ENCODE results near the gene LNX1. TPM values are rescaled to one million over a fixed set of nuclear protein-coding genes. Genes with fewer than 3 reads are reported as not detected.

LNX1 gene
- total RNA-seq, 2 experiments from 2014 or later, result not detected

GRCh38 chr4:53593765-53594164, 2.5 kb upstream of the LNX1 start:
- BruUV-seq (replicated peaks), result no TSS peak
- Histone ChIP-seq H3K4me2 (ENCODE audit: low read length) (no peak overlapping the region), H2AFZ (ENCODE audit: low read length) (no peak overlapping the region), H3K36me3 (ENCODE audit: insufficient read depth, low read length) (no peaks in the 10 kb centered on the region), H3K4me3 (ENCODE audit: low read depth, low read length, poor library complexity, severe bottlenecking) (no peak overlapping the region), H4K20me1 (ENCODE audit: insufficient read depth, low read length) (no peaks in the 10 kb centered on the region), H3K27ac (ENCODE audit: low read depth, low read length, poor library complexity, severe bottlenecking) (no peak overlapping the region), H3K79me2 (ENCODE audit: insufficient read depth, low read depth, low read length) (no peaks in the 10 kb centered on the region), H3K9me2 (ENCODE audit: insufficient read depth, low read length) (no peaks in the 10 kb centered on the region), H3K9me3 (ENCODE audit: low read length) (no peaks in the 10 kb centered on the region), H3K4me1 (ENCODE audit: insufficient read depth, low read length, poor library complexity, severe bottlenecking) (no peaks in the 10 kb centered on the region)
- no peak for TF ChIP-seq CTCF (conservative IDR thresholded peaks at IDR 0.05; ENCODE audit: low read length)
- TF ChIP-seq EZH2phosphoT487 (IDR thresholded peaks at IDR 0.05; ENCODE audit: borderline replicate concordance, low read depth, low read length), result no peak
- ChIA-PET POLR2A (interaction anchor here (0.6 to 1.3 kb wide), 4 partner anchors 11 to 407 kb away, joined by 3 to 4 read pairs (median 4); no protein-coding TSS in a partner anchor), CTCF (ENCODE audit: unreplicated experiment) (no interaction called here)
- intact Hi-C loops (cut with micrococcal nuclease; ENCODE audit: unreplicated experiment), result no loop called here
- no peak for DNase-seq (ENCODE audit: low spot score)

DNA sequence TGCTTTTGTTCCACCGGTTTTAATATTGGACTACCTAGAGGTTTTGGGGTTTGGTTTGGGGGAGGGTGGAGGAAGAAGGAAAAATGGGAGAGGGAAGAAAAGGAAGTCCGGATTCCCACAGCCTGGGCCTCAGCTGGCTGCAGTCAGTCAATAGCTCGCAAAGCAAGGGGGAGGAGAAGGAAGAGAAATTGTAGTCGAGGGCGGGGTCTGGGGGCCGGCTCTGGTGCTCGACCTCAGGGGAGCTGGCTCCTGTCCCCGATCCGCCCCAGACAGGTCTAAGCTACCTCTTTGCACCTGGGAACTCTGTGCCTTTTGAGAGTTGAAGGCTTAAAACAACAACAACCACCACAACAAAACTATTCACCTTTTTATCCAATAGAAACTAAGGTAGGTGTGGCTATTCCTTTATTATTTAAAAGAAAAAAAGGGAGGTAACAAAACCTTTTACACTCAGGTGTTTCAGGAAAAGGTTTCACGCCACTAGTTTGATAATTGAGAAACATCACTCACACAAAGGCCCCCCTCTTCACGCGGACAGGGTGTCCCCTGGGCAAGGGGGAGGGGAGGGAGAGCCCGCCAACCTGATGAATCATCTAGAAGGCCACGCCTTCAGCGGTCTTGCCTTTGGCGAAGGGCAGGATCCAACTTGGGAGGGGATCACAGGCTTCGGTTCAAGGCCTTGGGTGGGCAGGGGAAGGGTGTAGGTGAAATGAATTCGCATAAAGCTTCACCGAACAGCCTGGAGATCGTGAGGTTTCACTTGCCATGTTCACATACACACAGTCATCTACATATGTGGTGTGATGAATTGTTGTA, 1.6 kb upstream of the LNX1 start:
- Histone ChIP-seq H3K4me3 (ENCODE audit: low read depth, low read length, poor library complexity, severe bottlenecking) (no peak overlapping the region), H3K4me1 (ENCODE audit: insufficient read depth, low read length, poor library complexity, severe bottlenecking) (no peaks in the 10 kb centered on the region), H3K36me3 (ENCODE audit: insufficient read depth, low read length) (no peaks in the 10 kb centered on the region), H3K27ac (ENCODE audit: low read depth, low read length, poor library complexity, severe bottlenecking) (no peak overlapping the region), H3K9me2 (ENCODE audit: insufficient read depth, low read length) (no peaks in the 10 kb centered on the region), H3K9me3 (ENCODE audit: low read length) (no peaks in the 10 kb centered on the region), H3K79me2 (ENCODE audit: insufficient read depth, low read depth, low read length) (no peaks in the 10 kb centered on the region), H2AFZ (ENCODE audit: low read length) (no peak overlapping the region), H4K20me1 (ENCODE audit: insufficient read depth, low read length) (no peaks in the 10 kb centered on the region), H3K4me2 (ENCODE audit: low read length) (no peak overlapping the region)
- TF ChIP-seq EZH2phosphoT487 (IDR thresholded peaks at IDR 0.05; ENCODE audit: borderline replicate concordance, low read depth, low read length), result no peak
- TF ChIP-seq CTCF (conservative IDR thresholded peaks at IDR 0.05; ENCODE audit: low read length), result no peak
- ChIA-PET CTCF (ENCODE audit: unreplicated experiment) (no interaction called here), POLR2A (interaction anchor here (0.7 to 1.3 kb wide), 3 partner anchors 11 to 406 kb away, joined by 3 to 4 read pairs (median 3); no protein-coding TSS in a partner anchor)
- DNase-seq (ENCODE audit: low spot score), result no peak
- intact Hi-C loops (cut with micrococcal nuclease; ENCODE audit: unreplicated experiment), result no loop called here
- BruUV-seq (replicated peaks), result no TSS peak

DNA sequence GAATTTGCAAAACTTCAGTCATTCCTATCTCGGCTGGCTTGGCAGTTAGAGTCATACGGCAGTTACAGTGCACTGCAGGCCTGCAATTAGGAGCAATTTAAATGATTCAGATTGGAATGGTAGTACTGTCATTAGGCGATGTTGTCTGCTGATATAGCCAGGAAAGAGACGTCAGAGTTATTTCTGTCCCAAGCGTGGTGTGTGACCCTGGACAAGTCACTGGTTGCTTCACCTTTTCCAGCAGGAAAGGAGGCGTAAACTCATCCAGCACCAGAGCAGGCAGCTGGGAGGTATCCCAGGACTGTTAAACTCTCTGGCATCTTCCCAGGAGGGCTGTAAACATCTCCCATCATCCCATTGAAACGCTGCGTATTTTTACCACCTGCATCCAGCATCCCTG, 836 bp upstream of the LNX1 start:
- H2AFZ ChIP-seq (ENCODE audit: low read length), result no peak overlapping the region

More for the DNA sequence above, 836 bp upstream of the LNX1 start:
- DNase-seq (ENCODE audit: low spot score), result no peak
- H3K27ac ChIP-seq (ENCODE audit: low read depth, low read length, poor library complexity, severe bottlenecking), result no peak overlapping the region
- no peaks in the 10 kb centered on the region for H3K79me2 ChIP-seq (ENCODE audit: insufficient read depth, low read depth, low read length)
- intact Hi-C loops (cut with micrococcal nuclease; ENCODE audit: unreplicated experiment), result no loop called here
- ChIA-PET POLR2A (no interaction called here), CTCF (ENCODE audit: unreplicated experiment) (no interaction called here)
- no peaks in the 10 kb centered on the region for H3K4me1 ChIP-seq (ENCODE audit: insufficient read depth, low read length, poor library complexity, severe bottlenecking)
- H3K4me2 ChIP-seq (ENCODE audit: low read length), result no peak overlapping the region
- BruUV-seq (replicated peaks), result no TSS peak
- no peaks in the 10 kb centered on the region for H4K20me1 ChIP-seq (ENCODE audit: insufficient read depth, low read length)
- TF ChIP-seq EZH2phosphoT487 (IDR thresholded peaks at IDR 0.05; ENCODE audit: borderline replicate concordance, low read depth, low read length), result no peak
- TF ChIP-seq CTCF (conservative IDR thresholded peaks at IDR 0.05; ENCODE audit: low read length), result no peak
- H3K36me3 ChIP-seq (ENCODE audit: insufficient read depth, low read length), result no peaks in the 10 kb centered on the region
- no peaks in the 10 kb centered on the region for H3K9me3 ChIP-seq (ENCODE audit: low read length)
- no peaks in the 10 kb centered on the region for H3K9me2 ChIP-seq (ENCODE audit: insufficient read depth, low read length)
- no peak overlapping the region for H3K4me3 ChIP-seq (ENCODE audit: low read depth, low read length, poor library complexity, severe bottlenecking)

All from OCI-LY7 (cell line).